Islet of Langerhans (tissue), 1 donor: Measurements from ENCODE around the gene FAM3C.

ENCODE experiments used
- FAIRE-seq: peaks from one replicate; lab custom pipeline; 2011; peaks lifted over from hg19 to GRCh38; lab: Jason Lieb, UNC

The FAM3C gene

DNA sequence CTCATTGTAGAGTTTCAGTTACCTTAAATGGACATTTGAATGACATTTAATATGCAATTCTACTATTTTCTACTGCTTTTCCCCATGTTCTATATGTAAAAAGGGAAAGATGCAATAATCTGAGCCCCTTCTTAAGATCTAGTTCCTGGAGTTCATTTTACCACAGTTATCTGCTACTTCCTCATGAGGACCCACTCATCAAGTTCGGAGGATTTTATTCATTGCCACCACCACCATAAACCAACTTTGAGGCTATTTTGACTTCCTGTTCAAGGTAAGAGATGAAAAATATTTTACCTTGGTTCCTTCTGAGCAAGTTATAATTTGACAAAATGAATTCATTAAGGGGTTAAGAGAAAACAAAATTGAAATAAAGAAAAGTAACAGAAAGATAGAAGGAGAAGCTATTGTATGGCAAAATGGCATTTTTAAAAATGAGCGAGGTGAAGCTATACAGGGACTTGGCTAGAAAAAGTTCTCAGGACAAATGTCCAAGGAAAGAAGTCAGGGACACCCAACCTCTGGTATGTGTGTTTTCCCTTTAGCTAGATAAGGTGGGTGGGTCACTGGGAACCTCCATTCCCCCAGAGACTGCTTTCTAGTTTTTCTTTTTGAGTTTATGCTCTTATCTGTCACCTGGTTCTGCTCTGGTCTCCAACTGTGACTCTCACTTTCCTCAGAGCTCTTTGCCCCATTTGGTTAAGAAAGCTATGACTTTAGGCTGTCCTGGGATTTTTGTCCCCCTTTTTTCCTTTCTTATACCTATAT lies 14.9 kb upstream of the FAM3C start:
- no peak for FAIRE-seq

- FAIRE-seq: no peak
Measured at GRCh38 chr7:121406944-121407343, 10.8 kb upstream of the FAM3C start.

DNA sequence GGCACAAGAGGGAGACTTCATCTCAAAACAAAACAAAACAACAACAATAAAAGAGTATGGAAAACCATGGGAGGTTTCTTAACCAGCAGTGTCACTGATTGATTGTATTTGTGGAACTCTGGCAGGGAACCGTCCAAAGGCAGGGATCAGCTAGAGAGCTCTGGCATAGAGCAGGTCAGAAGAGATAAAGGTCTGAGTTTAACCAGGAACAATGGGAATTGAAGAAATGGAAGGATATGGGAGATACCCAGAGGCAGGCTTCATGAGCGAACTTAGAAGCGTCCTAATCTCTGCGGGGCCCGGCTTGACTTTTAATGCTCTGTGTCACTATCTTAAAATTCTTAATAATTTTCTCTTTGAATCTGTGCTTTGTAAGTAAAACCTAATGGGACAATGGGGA lies 10.4 kb upstream of the FAM3C start:
- FAIRE-seq: no peak

GRCh38 chr7:121404348-121404747 lies 8.2 kb upstream of the FAM3C start:
- no peak for FAIRE-seq

DNA sequence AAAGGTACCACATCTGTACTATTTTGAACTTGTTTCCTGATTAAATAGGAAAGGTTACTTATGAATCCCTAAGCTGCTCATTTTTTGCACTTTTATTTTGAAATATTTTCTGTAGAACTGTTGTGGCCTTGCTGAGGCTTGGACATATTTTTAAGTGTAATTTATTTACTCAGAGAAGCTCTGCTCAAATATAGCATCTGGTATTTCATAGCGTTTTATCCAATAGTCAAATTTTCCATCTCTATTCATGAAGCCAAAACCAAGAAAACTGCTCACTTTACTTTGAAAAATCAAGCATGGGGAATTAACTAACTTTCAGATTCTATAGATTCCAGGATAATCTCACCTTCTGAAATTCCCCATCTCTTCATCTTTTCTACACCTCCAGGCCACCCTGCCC lies 6.6 kb upstream of the FAM3C start:
- FAIRE-seq: no peak

- no peak for FAIRE-seq
Measured at GRCh38 chr7:121401896-121402295, 5.8 kb upstream of the FAM3C start.

GRCh38 chr7:121398246-121398645 lies 2.1 kb upstream of the FAM3C start:
- no peak for FAIRE-seq

DNA sequence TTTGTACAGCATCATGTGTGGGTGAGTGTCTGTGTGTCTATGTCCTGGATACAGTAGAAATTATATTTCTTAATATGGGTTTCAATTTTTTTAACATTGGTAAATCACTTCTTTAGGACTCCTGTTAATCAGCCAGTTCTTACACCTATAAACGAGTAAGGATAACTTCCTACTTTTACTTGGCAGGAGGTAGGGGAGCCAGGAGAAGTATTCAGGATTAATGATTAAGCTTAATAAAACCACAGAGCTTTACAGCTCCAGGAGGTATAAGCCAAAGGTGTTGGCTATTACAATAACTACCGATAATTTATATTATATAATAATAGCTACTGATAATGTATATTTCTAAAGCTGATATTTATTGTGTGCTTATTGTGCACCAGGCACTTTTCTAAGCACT lies 1.7 kb upstream of the FAM3C start:
- FAIRE-seq: peak; percentile 88

DNA sequence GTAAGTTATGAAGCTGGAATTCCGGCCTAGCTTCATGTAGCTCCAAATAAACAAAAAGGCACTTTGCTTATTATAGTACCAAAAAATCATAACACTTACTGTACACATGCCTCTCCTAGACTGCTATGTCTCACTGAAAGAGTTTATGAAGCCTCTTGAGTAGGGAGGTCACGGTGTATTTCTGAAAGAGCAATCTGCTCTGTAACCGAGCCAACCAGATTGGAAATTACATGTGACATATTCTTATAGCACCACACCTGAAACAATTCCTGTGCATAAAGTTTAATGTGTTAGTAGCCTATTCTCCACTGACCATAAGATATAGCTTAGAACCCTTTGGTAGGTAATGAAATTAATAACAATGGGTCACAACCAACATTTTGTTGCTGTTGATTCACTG lies 1.3 kb upstream of the FAM3C start:
- no peak for FAIRE-seq

- no peak for FAIRE-seq
Measured at GRCh38 chr7:121395494-121395960, 581 bp downstream of the FAM3C start.

GRCh38 chr7:121394709-121395140 lies 1.4 kb downstream of the FAM3C start:
- FAIRE-seq: peak; percentile 75

DNA sequence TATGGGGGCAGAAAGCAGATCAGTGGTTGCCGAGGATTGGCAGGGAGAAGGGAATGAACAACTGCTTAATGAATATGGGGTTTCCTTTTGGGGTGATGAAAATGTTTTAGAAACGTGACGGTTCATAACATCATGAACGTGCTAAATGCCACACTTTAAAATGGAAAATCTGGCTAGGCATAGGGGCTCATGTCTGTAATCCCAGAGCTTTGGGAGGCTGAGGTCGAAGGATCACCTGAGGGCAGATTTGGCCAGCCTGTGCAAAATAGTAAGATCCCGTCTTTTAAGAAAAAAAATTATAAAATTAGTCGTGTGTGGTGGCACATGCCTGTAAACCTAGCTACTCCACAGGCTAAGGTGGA lies 3.1 kb downstream of the FAM3C start:
- no peak for FAIRE-seq

DNA sequence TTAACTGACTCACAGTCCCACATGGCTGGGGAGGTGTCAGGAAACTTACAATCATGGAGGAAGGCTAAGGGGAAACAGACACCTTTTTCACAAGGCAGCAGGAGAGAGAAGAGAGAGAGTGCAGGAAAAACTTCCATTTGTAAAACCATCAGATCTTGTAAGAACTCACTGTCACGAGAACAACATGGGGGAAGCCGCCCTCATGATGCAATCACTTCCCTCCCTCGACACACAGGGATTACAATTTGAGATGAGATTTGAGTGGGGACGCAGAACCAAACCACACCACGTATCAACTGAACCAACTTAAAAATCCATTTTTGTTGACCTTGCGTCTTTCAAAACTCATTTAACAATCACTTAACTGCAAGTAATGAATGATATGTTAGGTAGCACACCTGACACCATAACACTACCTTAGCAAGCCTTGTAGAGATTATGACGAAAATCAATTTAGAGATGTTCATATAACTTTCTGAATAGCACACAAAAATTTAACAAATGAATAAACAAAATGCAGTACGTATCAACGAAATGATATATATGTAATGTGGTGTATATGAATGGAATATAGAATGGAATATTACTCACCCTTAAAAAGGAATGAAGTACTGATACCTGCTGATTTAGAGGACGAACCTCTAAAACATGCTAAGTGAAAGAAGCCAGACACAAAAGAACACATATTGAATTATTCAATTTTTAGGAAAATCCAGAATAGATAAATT lies 3.7 kb downstream of the FAM3C start:
- no peak for FAIRE-seq

DNA sequence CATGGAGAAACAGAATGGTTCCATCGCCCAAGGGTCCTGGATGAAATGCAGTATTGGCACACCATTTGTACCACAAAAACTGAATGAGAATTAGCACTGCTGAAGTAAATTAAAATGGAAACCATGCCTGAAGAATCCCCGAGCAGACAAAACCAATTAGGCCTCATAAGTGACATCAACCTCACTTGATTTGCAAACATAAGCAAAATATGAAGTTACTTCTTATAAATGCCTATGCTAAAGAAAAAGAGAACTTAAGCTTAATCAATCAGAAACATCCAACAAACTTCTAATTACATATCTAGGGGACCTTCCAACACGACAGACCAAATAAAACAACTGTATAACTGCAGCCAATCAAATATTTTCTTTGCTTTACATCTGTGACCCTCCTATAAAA lies 4.4 kb downstream of the FAM3C start:
- no peak for FAIRE-seq

DNA sequence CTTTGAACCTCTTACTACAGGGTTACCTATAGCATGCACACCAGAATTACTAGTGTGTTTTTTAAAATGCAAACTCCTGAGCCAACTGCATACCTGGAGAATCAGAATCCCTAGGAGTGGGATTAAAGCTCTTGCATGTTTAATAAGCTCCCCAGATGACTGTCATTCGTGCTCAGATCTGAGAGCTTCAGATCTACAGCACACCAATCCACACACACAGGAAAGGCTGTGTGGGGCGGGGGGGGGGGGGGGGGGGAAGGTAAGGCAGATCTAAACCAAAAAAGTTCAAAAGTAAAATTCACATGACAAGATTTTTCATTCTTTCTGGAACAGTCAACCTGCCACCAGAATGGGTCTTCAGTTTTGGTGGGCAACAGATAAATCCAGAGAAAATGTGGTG lies 5.5 kb downstream of the FAM3C start:
- no peak for FAIRE-seq

DNA sequence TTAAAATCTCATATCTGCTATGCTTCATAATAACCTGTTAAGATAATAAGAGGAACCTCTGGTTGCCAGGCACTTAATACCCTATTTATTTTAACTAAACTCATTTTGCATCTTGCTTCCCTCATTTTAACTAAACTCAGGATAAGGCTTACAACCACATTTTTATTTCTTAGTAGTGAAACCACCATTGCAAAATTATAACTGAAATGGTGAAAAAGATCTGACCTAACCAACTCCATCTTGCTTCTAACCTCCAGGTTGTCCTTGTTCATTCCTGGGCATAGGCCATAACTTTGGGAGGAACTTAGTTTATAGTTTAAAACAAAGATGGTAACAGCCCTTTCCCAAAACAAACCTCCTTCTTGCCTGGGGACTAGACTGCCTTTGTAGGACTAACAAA lies 6.0 kb downstream of the FAM3C start:
- no peak for FAIRE-seq

GRCh38 chr7:121388950-121389349 lies 7.2 kb downstream of the FAM3C start:
- no peak for FAIRE-seq

DNA sequence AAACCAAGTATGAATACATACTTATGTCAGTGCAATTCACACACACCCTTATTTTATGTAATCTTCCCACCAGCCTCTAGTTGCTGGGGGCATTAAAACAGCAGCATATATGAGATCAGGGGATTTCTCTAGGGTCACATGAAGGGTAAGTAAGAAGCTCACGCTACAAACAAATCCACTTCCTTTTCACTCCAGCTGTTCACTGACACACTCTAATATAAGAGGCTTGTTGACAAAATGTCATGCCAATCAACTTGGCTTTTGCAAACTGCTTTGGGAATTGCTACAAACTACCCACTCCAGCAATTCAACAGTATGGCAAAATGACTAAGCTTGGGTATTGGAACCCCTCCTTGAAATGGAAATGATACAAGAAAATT lies 10.3 kb downstream of the FAM3C start:
- no peak for FAIRE-seq

DNA sequence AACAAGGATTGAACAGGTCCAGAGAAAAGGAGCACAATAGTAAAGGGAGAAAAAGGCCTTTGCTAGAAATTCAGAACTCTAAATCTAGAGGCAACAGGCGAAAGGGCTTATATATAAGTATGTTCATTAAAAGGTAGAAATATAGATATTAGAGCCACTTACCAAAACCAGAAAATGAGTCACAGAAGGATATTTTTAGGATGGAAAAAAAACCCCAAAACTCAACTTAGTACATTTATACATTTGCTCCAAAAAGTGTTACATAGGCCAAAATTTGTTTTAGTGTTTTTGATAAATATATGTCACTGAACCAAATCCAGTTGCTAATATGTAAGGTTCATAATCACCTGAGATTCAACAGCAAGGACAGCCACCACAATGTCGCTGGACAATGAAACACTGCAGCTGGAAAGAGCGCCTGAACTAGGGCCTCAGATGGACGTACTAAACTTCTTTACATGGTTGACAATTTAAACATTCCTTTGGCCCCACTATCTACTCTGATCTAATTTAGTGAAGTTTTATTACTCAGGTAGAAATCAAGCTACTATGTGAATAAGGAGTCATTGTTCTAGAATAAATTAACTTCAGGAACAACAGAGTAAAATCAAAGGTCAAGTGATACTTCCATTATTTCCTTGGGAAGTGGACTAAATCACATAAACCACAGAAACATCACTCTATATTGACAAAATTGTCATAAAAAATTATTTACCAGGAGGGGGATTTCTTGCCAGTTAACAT lies 10.9 kb downstream of the FAM3C start:
- FAIRE-seq: no peak

- no peak for FAIRE-seq
Measured at GRCh38 chr7:121384265-121384664, 11.8 kb downstream of the FAM3C start.

DNA sequence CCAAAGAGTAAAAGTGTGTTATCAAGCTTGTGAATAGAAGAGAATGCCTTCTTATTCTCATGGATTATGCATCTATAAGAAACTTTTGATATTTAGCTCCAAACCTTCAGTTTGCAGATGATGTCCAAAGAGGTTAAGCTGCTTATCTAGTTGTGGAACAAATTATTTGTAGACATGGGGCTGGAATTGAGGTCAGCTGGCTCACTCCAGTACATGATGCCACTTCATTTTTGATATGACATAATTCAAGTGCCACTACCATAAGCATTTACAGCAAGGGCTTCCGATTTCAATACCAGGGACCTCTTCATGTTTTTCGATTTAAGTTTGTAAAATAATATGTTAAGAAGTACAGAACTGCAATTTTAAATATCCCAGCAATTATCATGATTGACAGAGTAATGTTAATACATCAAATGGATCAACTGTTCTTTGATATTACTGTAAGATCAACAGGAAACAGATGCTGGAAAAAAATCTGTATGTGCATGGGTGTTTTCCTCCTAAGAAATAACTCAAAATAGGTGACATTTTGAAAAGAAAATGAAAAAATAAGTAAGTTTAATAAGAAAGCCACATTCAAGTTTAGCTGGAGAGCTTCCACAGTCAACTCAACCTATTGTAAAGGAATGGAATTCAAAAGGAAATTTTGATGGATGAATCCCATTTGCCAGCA lies 12.7 kb downstream of the FAM3C start:
- no peak for FAIRE-seq

GRCh38 chr7:121382473-121382872 lies 13.6 kb downstream of the FAM3C start:
- FAIRE-seq: peak; percentile 92

DNA sequence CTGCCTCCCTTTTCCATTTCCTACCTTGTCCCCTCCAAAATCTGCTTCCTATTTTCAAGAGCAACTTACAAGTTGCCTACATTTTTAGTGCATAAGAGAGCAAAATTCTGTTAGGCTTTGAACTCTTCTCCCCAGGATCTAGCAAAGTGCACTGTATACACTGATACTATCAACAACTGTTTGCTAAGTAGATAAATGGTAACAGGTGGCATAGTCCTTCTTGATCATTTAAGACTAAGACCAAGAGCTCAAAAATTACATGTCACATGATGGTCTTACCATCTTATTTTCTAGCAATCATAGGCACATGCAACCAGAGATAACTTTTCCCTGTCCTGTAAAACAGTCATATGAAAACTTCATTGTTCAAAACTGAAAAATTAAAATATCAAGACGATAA lies 16.2 kb downstream of the FAM3C start:
- no peak for FAIRE-seq
